Mesenchymal stem cell (in vitro differentiated cells and primary cell): Measurements from ENCODE around the gene IFITM10.
A peak's percentile ranks its signal among the peaks of the same experiment; 100 is the strongest.

Source experiments
- DNase-seq: peaks from one replicate; pipeline ENCODE4 v3.0.0-alpha.2; 2013
- H2AFZ ChIP-seq: one replicate; pipeline ENCODE4 v1.6.1; 2013; ENCODE audit warnings: low read depth, mild to moderate bottlenecking, control low read depth, inconsistent platforms, low read length, moderate library complexity
- H2AK5ac ChIP-seq: 2 replicates; pipeline ENCODE4 v1.6.1; 2013; ENCODE audit warnings: low read length, moderate library complexity, mild to moderate bottlenecking, inconsistent platforms; ENCODE audit not compliant: severe bottlenecking
- H2BK120ac ChIP-seq: one replicate; pipeline ENCODE4 v1.6.1; 2013; ENCODE audit warnings: low read depth, mild to moderate bottlenecking, inconsistent platforms, low read length, moderate library complexity
- H2BK12ac ChIP-seq, 2 experiments: one replicate each; pipeline ENCODE4 v1.6.1; 2013; ENCODE audit warnings: inconsistent platforms in 2 of 2, low read length in 2 of 2, mild to moderate bottlenecking in 2 of 2, moderate library complexity in 2 of 2, control low read depth in 1 of 2
- H2BK15ac ChIP-seq: one replicate; pipeline ENCODE4 v1.6.1; 2013; ENCODE audit warnings: mild to moderate bottlenecking, low read depth, inconsistent platforms; ENCODE audit not compliant: poor library complexity, severe bottlenecking
- H2BK5ac ChIP-seq: 2 replicates; pipeline ENCODE4 v1.6.1; 2013; ENCODE audit warnings: low read depth, mild to moderate bottlenecking, low read length, control low read depth, inconsistent platforms; ENCODE audit not compliant: poor library complexity, severe bottlenecking
- H3K14ac ChIP-seq, 2 experiments: one replicate each; pipeline ENCODE4 v1.6.1; 2013; ENCODE audit warnings: inconsistent platforms in 2 of 2, low read length in 2 of 2, control low read depth in 1 of 2, mild to moderate bottlenecking in 1 of 2, moderate library complexity in 1 of 2
- H3K18ac ChIP-seq, 2 experiments: one replicate each; pipeline ENCODE4 v1.6.1; 2013; ENCODE audit warnings: inconsistent platforms in 2 of 2, low read length in 2 of 2, control low read depth in 1 of 2, low read depth in 1 of 2, mild to moderate bottlenecking in 1 of 2
- H3K23ac ChIP-seq, 2 experiments: one replicate each; pipeline ENCODE4 v1.6.1; 2013; ENCODE audit warnings: inconsistent platforms in 2 of 2, low read length in 2 of 2, mild to moderate bottlenecking in 2 of 2, moderate library complexity in 2 of 2, control low read depth in 1 of 2
- H3K27ac ChIP-seq: 2 replicates; pipeline ENCODE4 v1.5.1; 2013; ENCODE audit warnings: mild to moderate bottlenecking, moderate library complexity, low read length, control low read depth, inconsistent platforms; ENCODE audit not compliant: poor library complexity, severe bottlenecking
- H3K27me3 ChIP-seq, 2 experiments: 2 replicates each; pipeline versions ENCODE4 v1.6.1 to v1.7.0; 2013; ENCODE audit warnings: low read length in 2 of 2, mild to moderate bottlenecking in 2 of 2, moderate library complexity in 2 of 2, control low read depth in 1 of 2, inconsistent platforms in 1 of 2; ENCODE audit not compliant: control insufficient read depth in 1 of 2, insufficient read depth in 1 of 2
- H3K36me3 ChIP-seq, 2 experiments: 2 replicates each; pipeline versions ENCODE4 v1.6.1 to v1.7.0; 2013; ENCODE audit warnings: low read length in 2 of 2, control low read depth in 1 of 2, inconsistent platforms in 1 of 2, low read depth in 1 of 2, mild to moderate bottlenecking in 1 of 2; ENCODE audit not compliant: insufficient read depth in 2 of 2, control insufficient read depth in 1 of 2
- H3K4ac ChIP-seq, 2 experiments: one replicate each; pipeline ENCODE4 v1.6.1; 2013; ENCODE audit warnings: inconsistent platforms in 2 of 2, low read length in 2 of 2, mild to moderate bottlenecking in 2 of 2, moderate library complexity in 2 of 2, control low read depth in 1 of 2, low read depth in 1 of 2
- H3K4me1 ChIP-seq: 2 replicates; pipeline ENCODE4 v1.6.1; 2013; ENCODE audit warnings: low read depth, low read length, control low read depth; ENCODE audit not compliant: control insufficient read depth, insufficient read depth
- H3K4me2 ChIP-seq: 2 replicates; pipeline ENCODE4 v1.6.1; 2013; ENCODE audit warnings: low read length, mild to moderate bottlenecking, inconsistent platforms; ENCODE audit not compliant: poor library complexity, severe bottlenecking
- H3K4me3 ChIP-seq, 2 experiments: 2 replicates each; pipeline versions ENCODE4 v1.5.1 to v1.7.0; 2013; ENCODE audit warnings: low read length in 2 of 2, mild to moderate bottlenecking in 2 of 2, control low read depth in 1 of 2, low read depth in 1 of 2; ENCODE audit not compliant: insufficient read depth in 1 of 2
- H3K79me1 ChIP-seq: replicated peaks from 2 replicates; pipeline ENCODE4 v1.6.1; 2013; ENCODE audit warnings: mild to moderate bottlenecking, control low read depth, low read length, inconsistent platforms; ENCODE audit not compliant: poor library complexity, severe bottlenecking
- H3K9ac ChIP-seq: 2 replicates; pipeline ENCODE4 v1.7.0; 2013; ENCODE audit warnings: mild to moderate bottlenecking, low read length, moderate library complexity
- H3K9me3 ChIP-seq: 2 replicates; pipeline ENCODE4 v1.7.0; 2013; ENCODE audit warnings: mild to moderate bottlenecking, low read length; ENCODE audit not compliant: control insufficient read depth
- H4K8ac ChIP-seq: one replicate; pipeline ENCODE4 v1.6.1; 2013; ENCODE audit warnings: inconsistent platforms, mild to moderate bottlenecking, low read length, moderate library complexity
- H4K91ac ChIP-seq: one replicate; pipeline ENCODE4 v1.6.1; 2013; ENCODE audit warnings: mild to moderate bottlenecking, low read length, inconsistent platforms
- WGBS: methylation state at CpG from one replicate; pipeline ENCODE4 v1.1.7; 2013; ENCODE audit warnings: mixed read lengths; 5-methylcytosine and 5-hydroxymethylcytosine counted together

Gene IFITM10

DNA sequence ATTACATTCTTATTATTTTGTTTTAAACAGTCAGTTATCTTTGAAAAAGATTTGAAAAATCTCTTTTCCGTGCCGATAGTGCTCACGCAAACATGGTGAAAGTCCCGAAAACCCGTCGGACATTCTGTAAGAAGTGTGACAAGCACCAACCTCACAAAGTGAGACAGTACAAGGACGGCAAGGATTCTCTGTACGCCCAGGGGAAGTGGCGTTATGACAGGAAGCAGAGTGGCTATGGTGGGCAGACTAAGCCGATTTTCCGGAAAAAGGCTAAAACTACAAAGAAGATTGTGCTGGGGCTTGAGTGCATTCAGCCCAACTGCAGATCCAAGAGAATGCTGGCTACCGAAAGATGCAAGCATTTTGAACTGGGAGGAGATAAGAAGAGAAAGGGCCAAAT is 42.1 kb upstream of the IFITM10 start:
- Histone ChIP-seq H3K36me3 (no peaks in the 10 kb centered on the region), H2BK15ac (no peak overlapping the region), H3K14ac (no peak overlapping the region), H2AK5ac (no peak overlapping the region), H3K18ac (no peak overlapping the region), H4K91ac (no peak overlapping the region), H3K27me3 (peaks cover 17 to 53% of the 10 kb centered on the region in 2 experiments), H2BK12ac (no peak overlapping the region), H3K4me3 (no peak overlapping the region), H3K4me1 (peaks cover 2% of the 10 kb centered on the region), H2AFZ (no peak overlapping the region), H3K4ac (no peak overlapping the region), H3K9me3 (no peaks in the 10 kb centered on the region), H3K79me1 (no peaks in the 10 kb centered on the region), H3K23ac (no peak overlapping the region), H2BK120ac (no peak overlapping the region), H3K9ac (no peak overlapping the region), H3K27ac (no peak overlapping the region), H4K8ac (no peak overlapping the region), H3K4me2 (no peak overlapping the region), H2BK5ac (no peak overlapping the region)
- DNase-seq, result no peak
- 94% methylated on average over 12 of the region's 12 CpGs for WGBS

DNA sequence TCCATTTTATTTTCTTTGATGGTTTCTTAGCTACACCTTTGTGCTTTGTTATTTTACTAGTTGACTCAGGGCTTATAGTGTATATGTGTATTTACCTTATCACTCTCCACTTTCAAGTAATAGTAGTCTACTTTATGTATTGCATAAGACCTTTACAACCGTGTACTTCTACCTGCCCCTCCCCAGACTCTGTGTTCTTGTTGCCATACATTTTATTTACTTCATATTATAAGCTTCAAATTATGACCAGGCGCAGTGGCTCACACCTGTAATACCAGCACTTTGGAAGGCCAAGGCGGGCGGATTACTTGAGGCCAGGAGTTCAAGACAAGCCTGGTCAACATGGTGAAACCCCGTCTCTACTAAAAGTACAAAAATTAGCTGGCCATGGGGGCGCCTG is 41.5 kb upstream of the IFITM10 start:
- Histone ChIP-seq H3K14ac (no peak overlapping the region), H3K18ac (no peak overlapping the region), H3K9me3 (no peaks in the 10 kb centered on the region), H2BK15ac (no peak overlapping the region), H2AFZ (no peak overlapping the region), H4K8ac (no peak overlapping the region), H3K4me2 (no peak overlapping the region), H3K4ac (no peak overlapping the region), H2BK5ac (no peak overlapping the region), H3K36me3 (no peaks in the 10 kb centered on the region), H2BK120ac (no peak overlapping the region), H3K23ac (no peak overlapping the region), H4K91ac (no peak overlapping the region), H3K4me3 (no peak overlapping the region), H3K79me1 (no peaks in the 10 kb centered on the region), H3K4me1 (peaks cover 2% of the 10 kb centered on the region), H2AK5ac (no peak overlapping the region), H2BK12ac (no peak overlapping the region), H3K27ac (no peak overlapping the region), H3K9ac (no peak overlapping the region), H3K27me3 (peaks cover 14 to 49% of the 10 kb centered on the region in 2 experiments)
- WGBS, result 95% methylated on average over 6 of the region's 6 CpGs
- DNase-seq, result no peak

DNA sequence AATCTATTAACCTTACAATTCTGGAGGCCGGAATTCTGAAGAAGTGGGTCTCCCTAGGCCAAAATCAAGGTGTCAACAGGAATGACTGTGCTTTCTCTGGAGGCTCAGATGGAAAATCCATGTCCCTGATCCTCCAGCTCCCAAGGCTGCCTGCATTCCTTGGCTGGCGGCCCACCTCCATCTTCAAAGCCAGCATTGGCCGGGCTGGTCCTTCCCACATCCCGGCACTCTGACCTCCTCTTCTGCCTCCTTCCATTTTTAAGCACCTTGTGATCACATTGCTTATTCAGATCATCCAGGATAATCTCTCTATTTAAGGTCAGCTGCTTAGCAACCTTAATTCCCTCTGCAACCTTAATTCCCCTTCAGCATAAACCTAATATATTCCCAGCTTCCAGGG is 36.1 kb upstream of the IFITM10 start:
- Histone ChIP-seq H3K14ac (no peak overlapping the region), H3K27ac (no peak overlapping the region), H3K23ac (no peak overlapping the region), H2AFZ (no peak overlapping the region), H3K18ac (no peak overlapping the region), H4K91ac (no peak overlapping the region), H2BK15ac (no peak overlapping the region), H3K36me3 (no peaks in the 10 kb centered on the region), H3K4me3 (no peak overlapping the region), H4K8ac (no peak overlapping the region), H2BK120ac (no peak overlapping the region), H3K4me1 (peaks cover 23% of the 10 kb centered on the region), H2BK5ac (no peak overlapping the region), H3K9ac (no peak overlapping the region), H3K4me2 (no peak overlapping the region), H2BK12ac (no peak overlapping the region), H3K27me3 (peaks cover 0 to 20% of the 10 kb centered on the region in 2 experiments), H3K9me3 (no peaks in the 10 kb centered on the region), H2AK5ac (no peak overlapping the region), H3K79me1 (no peaks in the 10 kb centered on the region), H3K4ac (no peak overlapping the region)
- 95% methylated on average over 4 of the region's 4 CpGs for WGBS
- DNase-seq, result no peak

DNA sequence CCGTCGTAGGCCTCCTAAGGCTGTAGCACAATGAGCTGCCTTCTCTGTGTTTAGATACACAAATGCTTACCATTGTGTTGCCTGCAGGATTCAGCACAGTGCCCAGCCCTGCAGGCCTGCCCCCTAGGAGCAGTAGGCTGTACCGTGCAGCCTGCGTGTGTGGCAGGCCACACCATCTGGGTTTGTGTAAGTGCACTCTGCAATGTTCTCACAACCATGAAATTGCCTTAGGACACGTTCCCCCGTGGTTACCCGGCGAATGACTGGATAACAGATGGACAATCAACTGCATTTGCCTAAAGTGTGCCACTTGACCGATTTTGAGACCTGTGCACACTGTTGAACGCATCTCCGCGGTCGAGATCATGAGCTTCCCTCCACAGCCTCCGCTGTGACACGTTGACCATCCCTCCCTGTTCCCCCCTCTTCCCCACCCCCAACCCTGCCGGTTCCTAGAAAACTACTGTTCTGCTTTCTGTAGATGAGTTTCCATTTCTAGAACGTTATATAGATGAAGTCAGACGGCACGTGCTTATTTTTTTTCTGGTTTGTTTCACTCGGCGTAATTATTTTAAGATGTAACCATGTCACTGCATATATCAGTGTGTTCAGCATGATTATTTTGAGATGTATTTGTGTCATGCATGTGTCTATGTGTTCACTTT is 35.5 kb upstream of the IFITM10 start:
- Histone ChIP-seq H2AFZ (no peak overlapping the region), H3K27me3 (peaks cover 0 to 17% of the 10 kb centered on the region in 2 experiments), H3K4me1 (peaks cover 29% of the 10 kb centered on the region), H3K9me3 (no peaks in the 10 kb centered on the region), H4K8ac (no peak overlapping the region), H3K36me3 (no peaks in the 10 kb centered on the region), H3K9ac (no peak overlapping the region), H2BK12ac (peak overlapping the region in 1 of 2 experiments; percentile 51), H4K91ac (no peak overlapping the region), H3K18ac (peak overlapping the region in 1 of 2 experiments; percentile 49), H3K79me1 (no peaks in the 10 kb centered on the region), H3K4me3 (no peak overlapping the region), H3K23ac (no peak overlapping the region), H3K14ac (peak overlapping the region in 1 of 2 experiments; percentile 44), H2AK5ac (no peak overlapping the region), H3K4me2 (no peak overlapping the region), H3K4ac (no peak overlapping the region), H3K27ac (no peak overlapping the region), H2BK15ac (no peak overlapping the region), H2BK5ac (no peak overlapping the region), H2BK120ac (no peak overlapping the region)
- DNase-seq, result no peak
- 89% methylated on average over 21 of the region's 21 CpGs for WGBS
